ENCODE results near the gene LDHB. TPM values are rescaled to one million over a fixed set of nuclear protein-coding genes. Genes with fewer than 3 reads are reported as not detected.

The LDHB gene
- total RNA-seq, 2 donors from 2014 or later, result 249 to 280 TPM

- no peaks in the 10 kb centered on the region for H3K36me3 ChIP-seq
- no peaks in the 10 kb centered on the region for H3K4me1 ChIP-seq (replicated peaks)
- DNase-seq (ENCODE audit: low spot score), result no peak
- H3K27me3 ChIP-seq (replicated peaks; ENCODE audit: insufficient read depth), result no peaks in the 10 kb centered on the region
- no peak for TF ChIP-seq POLR2A (IDR thresholded peaks at IDR 0.05)
- H3K4me3 ChIP-seq, result no peak overlapping the region
- 82% methylated on average over 3 of the region's 3 CpGs for WGBS
- H3K27ac ChIP-seq, result no peak overlapping the region
- intact Hi-C loops (cut with DNase I), result loop anchor here (10.0 kb wide), 1 partner anchor 78 kb away; the partner anchor contains the start of gene GYS2
- H3K9me3 ChIP-seq, result no peaks in the 10 kb centered on the region
Measured at GRCh38 chr12:21683115-21683514, 25.5 kb upstream of the LDHB start.

GRCh38 chr12:21678959-21679358, 21.3 kb upstream of the LDHB start:
- no peaks in the 10 kb centered on the region for H3K9me3 ChIP-seq
- no peak overlapping the region for H3K4me3 ChIP-seq
- TF ChIP-seq POLR2AphosphoS5 (IDR thresholded peaks at IDR 0.05), result no peak
- TF ChIP-seq CTCF (IDR thresholded peaks at IDR 0.05), result no peak
- no peak for TF ChIP-seq POLR2A (IDR thresholded peaks at IDR 0.05)
- 33% methylated on average over 1 of the region's 1 CpG for WGBS
- H3K36me3 ChIP-seq, result no peaks in the 10 kb centered on the region
- no peak overlapping the region for H3K27ac ChIP-seq
- H3K27me3 ChIP-seq (replicated peaks; ENCODE audit: insufficient read depth), result no peaks in the 10 kb centered on the region
- no peaks in the 10 kb centered on the region for H3K4me1 ChIP-seq (replicated peaks)
- DNase-seq (ENCODE audit: low spot score), result no peak
- intact Hi-C loops (cut with DNase I), result no loop called here

GRCh38 chr12:21677622-21678277, 20.1 kb upstream of the LDHB start:
- no peaks in the 10 kb centered on the region for H3K9me3 ChIP-seq
- H3K27ac ChIP-seq, result no peak overlapping the region
- H3K36me3 ChIP-seq, result no peaks in the 10 kb centered on the region
- no peak for TF ChIP-seq POLR2AphosphoS5 (IDR thresholded peaks at IDR 0.05)
- no peak for TF ChIP-seq POLR2A (IDR thresholded peaks at IDR 0.05)
- TF ChIP-seq CTCF (IDR thresholded peaks at IDR 0.05), result no peak
- no peak overlapping the region for H3K4me3 ChIP-seq
- intact Hi-C loops (cut with DNase I), result no loop called here
- no peak for DNase-seq (ENCODE audit: low spot score)
- WGBS, result 43% methylated on average over 7 of the region's 7 CpGs
- no peaks in the 10 kb centered on the region for H3K27me3 ChIP-seq (replicated peaks; ENCODE audit: insufficient read depth)
- H3K4me1 ChIP-seq (replicated peaks), result no peaks in the 10 kb centered on the region

GRCh38 chr12:21677204-21677603, 19.6 kb upstream of the LDHB start:
- intact Hi-C loops (cut with DNase I), result no loop called here
- Histone ChIP-seq H3K9me3 (no peaks in the 10 kb centered on the region), H3K27me3 (replicated peaks; ENCODE audit: insufficient read depth) (no peaks in the 10 kb centered on the region), H3K27ac (no peak overlapping the region), H3K4me3 (no peak overlapping the region), H3K4me1 (replicated peaks) (no peaks in the 10 kb centered on the region), H3K36me3 (no peaks in the 10 kb centered on the region)
- no peak for DNase-seq (ENCODE audit: low spot score)
- 76% methylated on average over 13 of the region's 13 CpGs for WGBS
- TF ChIP-seq CTCF (IDR thresholded peaks at IDR 0.05), result no peak
- TF ChIP-seq POLR2AphosphoS5 (IDR thresholded peaks at IDR 0.05), result no peak
- TF ChIP-seq POLR2A (IDR thresholded peaks at IDR 0.05), result no peak

- Histone ChIP-seq H3K27ac (no peak overlapping the region), H3K9me3 (no peaks in the 10 kb centered on the region), H3K36me3 (no peaks in the 10 kb centered on the region), H3K4me1 (replicated peaks) (no peaks in the 10 kb centered on the region), H3K27me3 (replicated peaks; ENCODE audit: insufficient read depth) (no peaks in the 10 kb centered on the region), H3K4me3 (no peak overlapping the region)
- DNase-seq (ENCODE audit: low spot score), result no peak
- TF ChIP-seq CTCF (IDR thresholded peaks at IDR 0.05) (no peak), POLR2A (IDR thresholded peaks at IDR 0.05) (no peak), POLR2AphosphoS5 (IDR thresholded peaks at IDR 0.05) (no peak)
- intact Hi-C loops (cut with DNase I), result no loop called here
- WGBS, result 82% methylated on average over 3 of the region's 3 CpGs
Measured at GRCh38 chr12:21676776-21677175, 19.1 kb upstream of the LDHB start.
